ENCODE measurements around the gene CNPY4.
"Not testable (repeated sequence)": the region's sequence is repeated elsewhere in the genome, so short reads cannot be mapped to it uniquely, and the experiment has no call there.

Gene CNPY4

GRCh38 chr7:100142461-100142860, 23.0 kb downstream of the CNPY4 start:
- Mint-ChIP-seq H3K4me3 (no peak overlapping the region), H3K27me3 (no peaks in the 10 kb centered on the region), H3K9me3 (ENCODE audit: low read depth) (no peaks in the 10 kb centered on the region), H3K4me1 (ENCODE audit: low read depth) (peaks cover 11% of the 10 kb centered on the region), H3K27ac (no peak overlapping the region), H3K36me3 (peaks cover 2% of the 10 kb centered on the region)

GRCh38 chr7:100146350-100146749, 26.9 kb downstream of the CNPY4 start:
- H3K9me3 Mint-ChIP-seq (ENCODE audit: low read depth), result not testable (repeated sequence)

GRCh38 chr7:100147278-100147677, 27.8 kb downstream of the CNPY4 start:
- H3K36me3 Mint-ChIP-seq, result peaks cover 4% of the 10 kb centered on the region
- H3K9me3 Mint-ChIP-seq (ENCODE audit: low read depth), result no peaks in the 10 kb centered on the region
- H3K4me1 Mint-ChIP-seq (ENCODE audit: low read depth), result peaks cover 29% of the 10 kb centered on the region
- no peak overlapping the region for H3K27ac Mint-ChIP-seq
- no peak overlapping the region for H3K4me3 Mint-ChIP-seq
- no peaks in the 10 kb centered on the region for H3K27me3 Mint-ChIP-seq

More at GRCh38 chr7:100146350-100146749, 26.9 kb downstream of the CNPY4 start:
- not testable (repeated sequence) for H3K27me3 Mint-ChIP-seq, H3K36me3 Mint-ChIP-seq, H3K4me3 Mint-ChIP-seq, H3K27ac Mint-ChIP-seq
- H3K4me1 Mint-ChIP-seq (ENCODE audit: low read depth), result peaks cover 21% of the 10 kb centered on the region

GRCh38 chr7:100148225-100148558, 28.8 kb downstream of the CNPY4 start:
- H3K4me3 Mint-ChIP-seq, result peak overlapping the region; percentile 95
- peaks cover 33% of the 10 kb centered on the region for H3K4me1 Mint-ChIP-seq (ENCODE audit: low read depth)

GRCh38 chr7:100148559-100149328, 29.3 kb downstream of the CNPY4 start, which contains the start of gene LAMTOR4:
LAMTOR4 (plus strand) TSS chr7:100148918; CDS start chr7:100148973, 55 bp downstream.
- Mint-ChIP-seq H3K9me3 (ENCODE audit: low read depth) (no peaks in the 10 kb centered on the region), H3K4me3 (peak within 1 kb of the TSS; percentile 95), H3K4me1 (ENCODE audit: low read depth) (peaks cover 36% of the 10 kb centered on the region), H3K36me3 (peaks cover 4% of the 10 kb centered on the region), H3K27ac (peak within 1 kb of the TSS; percentile 92), H3K27me3 (no peaks in the 10 kb centered on the region)

More at GRCh38 chr7:100148225-100148558, 28.8 kb downstream of the CNPY4 start:
- Mint-ChIP-seq H3K27me3 (no peaks in the 10 kb centered on the region), H3K9me3 (ENCODE audit: low read depth) (no peaks in the 10 kb centered on the region), H3K36me3 (peaks cover 4% of the 10 kb centered on the region), H3K27ac (peak overlapping the region; percentile 92)

- Mint-ChIP-seq H3K9me3 (ENCODE audit: low read depth) (no peaks in the 10 kb centered on the region), H3K27ac (peak overlapping the region; percentile 66), H3K27me3 (no peaks in the 10 kb centered on the region), H3K4me3 (no peak overlapping the region), H3K4me1 (ENCODE audit: low read depth) (peaks cover 61% of the 10 kb centered on the region), H3K36me3 (peaks cover 4% of the 10 kb centered on the region)
Measured at GRCh38 chr7:100152404-100152803, 33.0 kb downstream of the CNPY4 start.

GRCh38 chr7:100152937-100153666, 33.7 kb downstream of the CNPY4 start:
- Mint-ChIP-seq H3K4me3 (peak overlapping the region; percentile 10), H3K36me3 (peaks cover 4% of the 10 kb centered on the region), H3K27me3 (no peaks in the 10 kb centered on the region), H3K27ac (peak overlapping the region; percentile 66), H3K9me3 (ENCODE audit: low read depth) (no peaks in the 10 kb centered on the region), H3K4me1 (ENCODE audit: low read depth) (peaks cover 64% of the 10 kb centered on the region)

GRCh38 chr7:100153708-100154535, 34.5 kb downstream of the CNPY4 start:
- peaks cover 58% of the 10 kb centered on the region for H3K4me1 Mint-ChIP-seq (ENCODE audit: low read depth)
- peaks cover 4% of the 10 kb centered on the region for H3K36me3 Mint-ChIP-seq
- H3K4me3 Mint-ChIP-seq, result no peak overlapping the region
- no peaks in the 10 kb centered on the region for H3K27me3 Mint-ChIP-seq
- H3K27ac Mint-ChIP-seq, result peak overlapping the region; percentile 66
- H3K9me3 Mint-ChIP-seq (ENCODE audit: low read depth), result no peaks in the 10 kb centered on the region

GRCh38 chr7:100154651-100155491, 35.4 kb downstream of the CNPY4 start:
- H3K27me3 Mint-ChIP-seq, result no peaks in the 10 kb centered on the region
- H3K4me1 Mint-ChIP-seq (ENCODE audit: low read depth), result peaks cover 59% of the 10 kb centered on the region
- H3K27ac Mint-ChIP-seq, result no peak overlapping the region
- no peak overlapping the region for H3K4me3 Mint-ChIP-seq
- H3K9me3 Mint-ChIP-seq (ENCODE audit: low read depth), result no peaks in the 10 kb centered on the region
- peaks cover 4% of the 10 kb centered on the region for H3K36me3 Mint-ChIP-seq

GRCh38 chr7:100155553-100156317, 36.3 kb downstream of the CNPY4 start:
- no peaks in the 10 kb centered on the region for H3K36me3 Mint-ChIP-seq
- peak overlapping the region; percentile 67 for H3K27ac Mint-ChIP-seq
- H3K4me1 Mint-ChIP-seq (ENCODE audit: low read depth), result peaks cover 53% of the 10 kb centered on the region
- H3K4me3 Mint-ChIP-seq, result peak overlapping the region; percentile 51
- H3K9me3 Mint-ChIP-seq (ENCODE audit: low read depth), result no peaks in the 10 kb centered on the region
- H3K27me3 Mint-ChIP-seq, result no peaks in the 10 kb centered on the region

- H3K4me3 Mint-ChIP-seq, result peak overlapping the region; percentile 85
- peaks cover 53% of the 10 kb centered on the region for H3K4me1 Mint-ChIP-seq (ENCODE audit: low read depth)
- no peaks in the 10 kb centered on the region for H3K9me3 Mint-ChIP-seq (ENCODE audit: low read depth)
- peak overlapping the region; percentile 67 for H3K27ac Mint-ChIP-seq
- H3K27me3 Mint-ChIP-seq, result no peaks in the 10 kb centered on the region
- no peaks in the 10 kb centered on the region for H3K36me3 Mint-ChIP-seq
Measured at GRCh38 chr7:100156331-100157068, 37.1 kb downstream of the CNPY4 start.

- peak overlapping the region; percentile 67 for H3K27ac Mint-ChIP-seq
- H3K9me3 Mint-ChIP-seq (ENCODE audit: low read depth), result no peaks in the 10 kb centered on the region
- peaks cover 53% of the 10 kb centered on the region for H3K4me1 Mint-ChIP-seq (ENCODE audit: low read depth)
- H3K4me3 Mint-ChIP-seq, result peak overlapping the region; percentile 85
- H3K36me3 Mint-ChIP-seq, result no peaks in the 10 kb centered on the region
- no peaks in the 10 kb centered on the region for H3K27me3 Mint-ChIP-seq
Measured at GRCh38 chr7:100157069-100157333, 37.6 kb downstream of the CNPY4 start.
